Skeletal muscle cell (primary cell): ENCODE measurements around the gene TMEM231.
A peak's percentile ranks its signal among the peaks of the same experiment; 100 is the strongest.
"Not testable (repeated sequence)": the region's sequence is repeated elsewhere in the genome, so short reads cannot be mapped to it uniquely, and the experiment has no call there.

Source experiments
- DNase-seq: peaks from one replicate; pipeline ENCODE4 v3.0.0-alpha.2; 2010; ENCODE audit warnings: low read depth
- H3K4me3 ChIP-seq: 2 replicates; pipeline ENCODE4 v1.5.1; 2011; ENCODE audit warnings: low read depth, mild to moderate bottlenecking, control low read depth, low read length, moderate library complexity

Gene TMEM231

GRCh38 chr16:75555707-75556430 is at the start of gene TMEM231:
Gene TMEM231, minus strand, starts transcription at chr16:75556252. Its CDS starts 43 bp downstream, at chr16:75556209.
- peak; percentile 75 for DNase-seq
- H3K4me3 ChIP-seq = peak within 1 kb of the TSS; percentile 91

- DNase-seq = no peak
- H3K4me3 ChIP-seq = no peak overlapping the region
These were observed 47.2 kb upstream of the TMEM231 start for GRCh38 chr16:75603241-75603640.

GRCh38 chr16:75599452-75600277 is 43.6 kb upstream of the TMEM231 start:
- no peak overlapping the region for H3K4me3 ChIP-seq
- no peak for DNase-seq

GRCh38 chr16:75593825-75594820 is 38.1 kb upstream of the TMEM231 start:
- no peak for DNase-seq

GRCh38 chr16:75593308-75593707 is 37.3 kb upstream of the TMEM231 start:
- no peak for DNase-seq
- H3K4me3 ChIP-seq = no peak overlapping the region

More at GRCh38 chr16:75593825-75594820, 38.1 kb upstream of the TMEM231 start:
- H3K4me3 ChIP-seq = no peak overlapping the region

GRCh38 chr16:75591927-75592326 is 35.9 kb upstream of the TMEM231 start:
- H3K4me3 ChIP-seq, DNase-seq: not testable (repeated sequence)

- H3K4me3 ChIP-seq = no peak overlapping the region
- DNase-seq = peak; percentile 56
These were observed 35.1 kb upstream of the TMEM231 start for GRCh38 chr16:75590920-75591843.

GRCh38 chr16:75589306-75589705 is 33.3 kb upstream of the TMEM231 start:
- no peak overlapping the region for H3K4me3 ChIP-seq
- DNase-seq = no peak

- DNase-seq = no peak
- no peak overlapping the region for H3K4me3 ChIP-seq
These were observed 32.7 kb upstream of the TMEM231 start for GRCh38 chr16:75588716-75589115.

- DNase-seq = no peak
- H3K4me3 ChIP-seq = no peak overlapping the region
These were observed 28.1 kb upstream of the TMEM231 start for GRCh38 chr16:75584108-75584507.

GRCh38 chr16:75579281-75579834 is 23.3 kb upstream of the TMEM231 start:
- H3K4me3 ChIP-seq = no peak overlapping the region
- DNase-seq = no peak

- H3K4me3 ChIP-seq = no peak overlapping the region
- DNase-seq = no peak
These were observed 22.7 kb upstream of the TMEM231 start for GRCh38 chr16:75578725-75579124.

GRCh38 chr16:75578212-75578611 is 22.2 kb upstream of the TMEM231 start:
- DNase-seq = no peak

GRCh38 chr16:75576384-75576811 is 20.3 kb upstream of the TMEM231 start:
- no peak overlapping the region for H3K4me3 ChIP-seq

More at GRCh38 chr16:75578212-75578611, 22.2 kb upstream of the TMEM231 start:
- no peak overlapping the region for H3K4me3 ChIP-seq

GRCh38 chr16:75575958-75576357 is 19.9 kb upstream of the TMEM231 start:
- DNase-seq = no peak

More at GRCh38 chr16:75576384-75576811, 20.3 kb upstream of the TMEM231 start:
- DNase-seq = no peak

GRCh38 chr16:75573955-75574354 is 17.9 kb upstream of the TMEM231 start:
- no peak for DNase-seq
- no peak overlapping the region for H3K4me3 ChIP-seq

More at GRCh38 chr16:75575958-75576357, 19.9 kb upstream of the TMEM231 start:
- no peak overlapping the region for H3K4me3 ChIP-seq

GRCh38 chr16:75572864-75573542 is 17.0 kb upstream of the TMEM231 start:
- no peak for DNase-seq
- H3K4me3 ChIP-seq = no peak overlapping the region
